ENCODE measurements around the gene SEC16A.
A peak's percentile ranks its signal among the peaks of the same experiment; 100 is the strongest.

Gene SEC16A

DNA sequence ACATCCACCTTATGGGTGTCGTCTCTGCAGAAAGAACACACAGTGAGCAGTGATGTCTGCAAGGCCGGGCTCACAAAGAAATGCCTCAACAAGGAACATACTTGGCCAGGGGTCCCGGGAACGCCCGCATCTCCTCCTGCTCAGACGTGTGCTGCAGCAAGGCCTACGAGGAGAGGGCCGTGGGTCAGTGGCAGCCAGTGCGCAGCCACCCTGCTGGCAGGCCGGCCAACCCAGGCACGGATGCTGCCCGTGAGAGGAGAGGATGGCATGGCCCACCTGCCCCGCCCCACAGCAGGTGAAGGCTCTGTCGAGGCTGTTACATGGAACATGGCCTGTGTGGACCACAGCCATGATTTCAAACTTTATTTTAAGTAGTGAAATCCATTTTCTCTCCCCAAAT lies 19.3 kb downstream of the SEC16A start:
- no peak for DNase-seq (ENCODE audit: low read depth in 2 of 2)

DNA sequence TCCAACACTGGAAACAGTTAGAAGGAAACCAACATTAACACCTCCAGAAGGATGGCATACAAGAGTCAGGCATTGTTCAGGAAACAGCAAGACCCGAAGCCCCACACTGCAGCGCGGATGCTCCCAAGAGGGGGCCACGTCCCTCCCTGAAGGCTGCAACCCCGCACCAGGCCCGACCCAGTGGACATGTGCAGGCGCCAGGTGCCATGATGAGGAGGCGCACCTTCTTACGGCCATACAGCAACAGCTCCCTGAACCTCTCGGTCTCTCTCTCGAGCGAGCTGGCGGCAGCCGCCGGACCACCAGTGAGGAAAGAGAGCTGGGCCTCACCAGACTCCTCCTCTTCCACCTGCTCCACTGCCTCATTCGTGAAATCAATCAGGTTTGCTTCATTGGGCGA lies 20.2 kb downstream of the SEC16A start:
- DNase-seq (ENCODE audit: low read depth in 2 of 2), result no peak

DNA sequence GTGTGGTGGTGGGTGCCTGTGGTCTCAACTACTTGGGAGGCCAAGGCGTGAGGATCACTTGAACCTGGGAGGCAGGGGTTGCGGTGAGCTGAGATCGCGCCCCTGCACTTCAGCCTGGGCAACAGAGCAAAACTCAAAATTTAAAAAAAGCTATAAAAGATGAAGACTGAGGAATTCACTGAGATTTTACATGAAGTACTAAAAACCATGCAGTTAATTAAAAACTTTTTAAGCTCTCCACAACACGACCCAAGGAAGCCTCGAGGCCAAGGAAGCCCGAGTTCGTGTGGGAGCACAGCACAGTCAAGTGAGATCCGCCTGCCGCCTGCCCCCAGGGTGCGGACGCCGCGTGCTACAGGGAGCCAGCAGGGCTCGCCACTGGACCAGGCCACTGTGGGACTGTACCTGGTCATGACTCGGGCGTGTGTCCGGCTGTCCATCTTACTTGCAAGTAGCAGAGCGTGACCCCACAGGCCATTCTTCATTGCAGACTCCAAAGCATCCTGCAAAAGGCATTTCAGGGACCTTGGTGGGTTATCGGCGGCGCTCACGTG lies 22.0 kb downstream of the SEC16A start:
- DNase-seq (ENCODE audit: low read depth in 2 of 2), result no peak

DNA sequence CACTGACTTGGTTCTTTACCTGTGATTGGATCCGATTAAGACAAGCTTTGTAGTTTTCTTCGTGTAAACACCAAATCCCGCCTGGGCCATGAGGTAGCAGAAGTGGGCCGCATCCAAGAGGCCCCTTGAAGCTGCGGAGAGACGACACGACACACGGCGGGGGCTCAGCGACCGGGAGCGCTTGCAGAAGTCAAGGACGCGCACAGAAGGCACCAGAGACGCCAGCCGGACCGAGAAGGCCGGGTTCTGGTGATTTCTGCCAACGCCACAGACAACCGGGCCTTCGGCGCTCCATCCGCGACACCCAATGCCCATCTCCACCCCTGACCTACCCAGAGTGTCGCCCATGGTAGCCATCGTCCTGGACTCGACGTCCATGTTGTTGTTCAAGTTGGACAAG lies 23.4 kb downstream of the SEC16A start:
- no peak for DNase-seq (ENCODE audit: low read depth in 2 of 2)

DNA sequence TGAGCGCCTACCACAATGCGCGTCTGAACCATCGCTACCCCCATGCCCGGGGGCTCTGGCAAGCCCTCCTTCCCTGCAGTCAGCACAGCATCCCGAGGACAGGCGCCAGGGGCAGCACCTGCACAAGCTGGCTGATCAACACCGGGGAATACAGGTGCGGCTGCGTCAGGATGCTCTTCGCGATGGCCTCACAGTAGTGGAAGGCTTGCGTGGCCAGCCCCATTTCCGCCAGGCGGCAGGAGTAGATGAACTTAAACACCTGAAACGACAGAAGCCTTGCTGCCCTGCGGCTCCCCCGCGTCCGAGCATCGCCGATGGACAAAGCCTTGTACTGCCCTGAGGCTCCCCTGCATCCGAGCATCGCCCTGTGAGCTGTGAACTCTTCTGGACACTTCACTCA lies 25.5 kb downstream of the SEC16A start:
- DNase-seq (ENCODE audit: low read depth in 2 of 2), result no peak

DNA sequence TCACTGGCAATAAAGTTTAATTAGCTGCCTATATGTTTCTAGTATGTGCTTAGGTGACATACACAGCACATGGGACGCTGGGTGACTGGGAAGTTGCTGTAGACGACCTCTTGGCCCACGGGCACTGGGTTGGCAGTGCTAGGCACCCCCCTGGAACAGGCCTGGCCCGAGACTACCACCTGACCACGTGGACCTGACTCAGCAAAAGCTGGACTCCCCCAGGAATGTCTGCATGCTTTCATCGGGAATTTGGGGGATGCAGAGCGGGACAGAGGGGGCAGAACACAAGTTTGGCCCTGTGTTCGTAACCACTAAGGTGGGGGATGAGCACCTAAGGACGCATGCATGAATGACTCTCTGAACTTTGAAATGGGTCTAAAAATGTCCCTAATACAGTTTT lies 26.6 kb downstream of the SEC16A start:
- DNase-seq (ENCODE audit: low read depth in 2 of 2), result no peak

DNA sequence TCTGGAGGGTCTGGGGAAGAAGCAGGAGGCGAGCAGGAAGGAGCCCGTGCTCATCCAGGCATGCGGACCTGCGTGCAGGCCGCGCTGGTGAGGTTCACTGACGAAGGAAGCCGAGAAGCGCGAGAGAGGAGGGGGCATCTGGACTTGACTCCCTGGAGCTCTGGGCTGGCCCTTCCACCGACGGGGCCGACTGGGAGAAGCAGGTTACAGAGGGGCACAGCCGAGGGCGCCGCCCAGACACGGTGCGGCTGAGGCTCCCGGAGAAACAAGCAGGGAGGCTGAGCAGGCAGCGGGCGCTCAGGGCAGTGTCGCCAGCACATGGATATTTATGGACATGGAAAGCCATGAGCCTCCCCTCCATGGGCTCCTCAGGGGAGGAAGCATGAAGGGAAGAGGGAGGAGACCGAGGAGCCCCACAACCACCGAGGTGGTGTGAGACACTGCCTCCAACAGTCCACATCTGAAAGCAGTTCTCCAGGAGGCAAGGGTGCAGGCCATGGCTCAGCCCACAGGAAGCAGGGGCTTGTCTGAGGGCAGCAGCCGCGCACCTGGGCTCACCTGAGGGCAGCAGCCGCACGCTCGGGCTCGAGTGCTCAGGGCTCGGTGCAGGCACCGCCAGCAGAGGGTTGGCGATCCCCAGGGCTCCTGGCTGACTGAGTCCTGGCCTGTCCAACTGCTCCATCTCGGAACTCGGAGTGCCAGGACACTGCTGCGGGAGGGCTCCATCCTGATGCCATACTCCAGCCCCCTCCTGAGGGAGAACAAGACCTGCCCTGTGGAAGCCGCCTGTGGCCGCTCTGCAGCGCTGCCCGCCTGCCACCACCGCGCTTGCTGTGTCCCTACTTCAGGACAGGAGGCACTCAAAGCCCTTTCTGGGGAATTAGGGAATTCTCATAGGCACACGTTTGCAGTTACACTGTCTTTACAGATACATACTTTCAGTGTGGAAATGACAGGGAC lies 27.5 kb downstream of the SEC16A start:
- DNase-seq (ENCODE audit: low read depth in 2 of 2), result no peak

DNA sequence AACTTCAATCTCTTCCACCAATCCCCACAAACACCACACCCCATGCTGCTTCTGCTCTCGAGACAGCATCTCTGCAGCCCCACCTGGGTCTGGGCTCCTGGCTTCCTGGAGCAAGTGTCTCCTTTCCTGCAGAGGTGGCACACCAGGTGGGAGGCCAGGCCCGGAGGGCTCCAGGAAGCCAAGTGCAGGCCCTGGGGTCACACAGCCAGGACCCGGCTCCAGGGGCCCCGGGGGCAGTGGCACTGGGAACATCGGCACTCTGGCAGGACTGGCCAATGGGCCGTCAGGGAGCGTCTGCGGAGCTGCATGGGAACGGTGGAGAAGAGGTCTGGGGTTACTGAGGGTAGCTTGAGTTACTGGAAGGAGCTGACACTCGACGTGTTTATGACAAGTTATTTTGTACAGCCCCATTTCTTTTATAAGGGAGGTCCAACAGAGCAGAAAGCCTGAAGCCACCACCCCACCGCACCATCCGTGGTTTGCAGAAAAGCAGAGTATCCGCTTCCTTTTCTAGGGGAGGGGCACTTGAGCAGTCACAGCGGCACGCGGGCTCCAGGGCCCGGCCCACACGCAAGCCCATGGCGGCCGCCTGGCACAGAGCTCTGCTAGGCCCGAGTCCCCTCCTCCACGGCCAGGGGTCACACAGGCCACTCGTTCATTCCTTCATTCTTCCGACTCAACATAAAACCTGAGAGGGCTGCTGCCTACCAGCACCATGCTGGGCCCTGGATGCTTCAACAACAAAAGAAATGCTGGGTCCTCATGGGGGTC lies 28.6 kb downstream of the SEC16A start:
- no peak for DNase-seq (ENCODE audit: low read depth in 2 of 2)

DNA sequence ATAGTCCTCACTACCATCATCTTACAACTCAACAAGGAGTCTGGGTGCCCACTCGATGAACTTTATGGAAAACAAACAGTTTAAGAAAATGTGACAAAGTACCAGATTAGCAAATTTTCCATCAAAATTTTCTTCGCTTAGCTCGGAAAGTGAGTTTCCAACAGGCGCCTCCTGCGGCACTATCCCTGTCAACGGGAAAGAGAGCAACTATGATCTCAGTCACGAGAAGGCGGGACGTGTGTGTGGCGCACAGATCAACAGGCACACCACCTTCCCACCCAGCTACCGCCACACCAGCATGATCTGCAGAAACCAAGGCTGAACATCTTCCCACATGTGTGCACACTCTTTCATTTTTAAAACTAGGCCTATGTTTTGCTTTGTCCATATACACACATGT lies 29.5 kb downstream of the SEC16A start:
- no peak for DNase-seq (ENCODE audit: low read depth in 2 of 2)

DNA sequence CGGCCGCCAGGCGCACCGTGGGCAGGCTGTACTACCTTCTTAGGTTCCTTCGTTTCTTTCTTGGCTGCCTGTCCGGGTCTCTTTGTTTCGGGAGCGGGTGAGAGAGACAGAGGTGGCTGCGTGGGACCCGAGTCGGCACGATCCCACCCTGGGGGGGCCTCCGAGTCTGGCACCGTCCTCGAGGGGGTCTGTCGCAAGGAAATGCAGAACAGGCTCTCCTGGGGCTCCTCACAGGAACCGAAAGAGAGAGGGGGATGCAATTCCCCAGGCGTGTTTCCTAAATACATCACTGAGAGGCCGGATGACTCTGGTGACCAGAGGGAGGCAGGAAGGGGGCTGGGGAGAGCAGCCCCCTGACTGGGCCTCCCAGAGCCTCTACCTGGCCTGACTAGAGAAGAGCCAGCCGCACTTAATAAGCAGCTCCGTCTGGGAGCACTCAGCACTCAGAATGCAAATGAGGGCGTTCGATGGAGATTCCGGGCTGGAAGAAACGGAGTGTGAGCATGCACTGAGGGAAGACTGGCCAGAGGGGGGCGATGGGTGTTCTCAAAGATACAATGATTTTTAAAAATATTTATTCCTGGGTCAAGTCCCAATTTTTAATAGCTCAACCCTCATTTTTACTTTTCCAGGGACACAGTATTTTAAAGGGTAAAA lies 31.5 kb downstream of the SEC16A start:
- DNase-seq (ENCODE audit: low read depth in 2 of 2), result no peak

DNA sequence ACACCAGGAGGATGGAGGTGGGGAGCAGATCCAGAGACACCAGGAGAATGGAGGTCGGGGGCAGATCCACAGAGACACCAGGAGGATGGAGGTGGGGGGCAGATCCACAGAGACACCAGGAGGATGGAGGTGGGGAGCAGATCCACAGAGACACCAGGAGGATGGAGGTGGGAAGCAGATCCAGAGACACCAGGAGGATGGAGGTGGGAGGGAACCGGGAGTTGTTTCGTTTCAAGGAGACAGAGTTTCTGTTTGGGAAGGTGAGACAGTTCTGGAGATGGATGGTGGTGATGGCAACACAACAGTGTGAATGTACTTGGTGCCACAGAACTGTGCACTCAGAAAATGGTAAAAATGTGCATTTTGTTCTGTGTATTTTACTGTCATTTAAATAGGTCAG lies 34.2 kb downstream of the SEC16A start:
- no peak for DNase-seq (ENCODE audit: low read depth in 2 of 2)

DNA sequence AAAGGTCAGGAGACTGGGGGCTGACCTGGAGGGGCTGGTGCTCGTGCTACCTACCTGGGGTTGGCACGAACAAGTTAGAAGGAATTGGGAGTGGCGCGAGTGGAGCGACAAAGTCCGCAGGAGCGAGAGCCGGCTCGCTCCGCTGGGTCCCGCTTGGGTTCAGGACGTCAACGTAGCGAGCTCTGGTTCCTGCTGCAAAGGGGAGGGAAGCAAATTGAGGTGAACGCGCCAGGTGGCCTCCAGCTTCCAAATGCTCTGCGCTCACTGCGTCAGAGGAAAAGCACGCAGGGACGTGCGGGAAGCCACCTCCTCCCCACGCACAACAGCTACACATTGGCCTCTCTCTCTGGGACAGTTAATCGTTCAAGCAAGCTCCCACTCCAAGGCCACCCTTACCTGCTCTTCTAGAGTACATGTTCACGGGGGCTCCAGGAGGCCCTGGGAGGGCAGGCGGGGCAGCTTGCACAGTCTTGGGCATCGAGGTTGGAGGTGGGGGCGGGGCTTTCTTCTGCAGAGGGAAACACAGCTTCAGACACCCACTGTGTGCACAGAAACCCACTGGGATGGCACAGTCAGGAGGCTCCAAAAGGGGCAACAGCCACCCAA lies 35.6 kb downstream of the SEC16A start:
- no peak for DNase-seq (ENCODE audit: low read depth in 2 of 2)

DNA sequence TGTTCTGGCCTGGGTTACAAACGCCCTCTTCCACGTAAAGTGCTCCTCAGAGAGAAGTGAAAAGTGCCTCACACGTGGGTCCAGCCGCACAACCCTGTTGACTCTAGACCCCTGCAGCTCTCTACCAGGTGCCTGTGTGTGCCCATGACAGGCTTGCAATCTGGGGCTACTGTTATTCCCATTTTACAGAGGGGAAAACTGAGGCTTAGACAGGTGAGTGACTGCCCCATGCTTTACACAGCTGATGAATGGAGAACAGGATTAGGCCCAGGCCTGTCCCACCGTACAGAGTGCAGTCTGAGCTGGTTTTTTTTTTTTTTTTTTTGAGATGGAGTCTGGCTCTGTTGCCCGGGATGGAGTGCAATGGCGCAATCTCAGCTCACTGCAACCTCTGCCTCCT lies 37.0 kb downstream of the SEC16A start:
- no peak for DNase-seq (ENCODE audit: low read depth in 2 of 2)

DNA sequence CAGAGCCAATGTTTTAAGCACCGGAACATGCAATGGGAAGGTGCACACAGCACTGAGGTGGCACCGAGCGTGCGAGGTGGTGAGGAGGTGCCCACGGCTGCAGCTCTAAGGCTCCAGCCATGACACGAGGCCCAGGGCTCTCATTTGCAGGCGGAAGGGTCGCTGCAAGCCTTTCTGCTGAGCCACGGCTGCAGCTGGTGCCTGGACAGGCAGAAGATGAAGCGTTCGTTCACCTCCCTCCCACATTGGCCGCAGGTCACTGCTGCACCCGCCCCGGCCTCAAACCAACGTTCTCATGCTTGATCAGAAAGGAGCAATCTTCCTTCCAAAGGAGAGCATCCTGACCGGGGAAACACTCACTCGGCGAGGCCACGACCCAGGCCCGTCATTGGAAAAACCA lies 38.7 kb downstream of the SEC16A start:
- DNase-seq (ENCODE audit: low read depth in 2 of 2), result no peak

DNA sequence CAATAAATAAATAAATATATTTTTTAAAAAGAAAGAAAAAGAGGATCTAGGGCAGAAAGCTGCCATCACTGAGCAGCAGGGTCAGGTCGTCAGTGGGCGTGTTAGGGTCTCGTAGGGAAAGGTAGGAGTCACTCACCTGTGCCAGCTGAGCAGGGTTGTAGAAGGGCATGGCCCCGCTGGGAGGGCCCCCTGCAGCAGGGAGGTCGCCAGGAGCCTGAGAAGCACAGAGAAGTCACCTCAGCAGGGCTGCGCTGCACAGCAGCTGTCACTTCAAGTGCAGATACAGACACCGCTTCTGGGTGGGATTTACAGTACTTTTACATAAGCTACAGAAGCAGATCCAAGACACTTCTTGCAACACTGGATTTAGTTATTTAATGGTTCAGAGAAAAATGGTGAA lies 39.2 kb downstream of the SEC16A start:
- DNase-seq (ENCODE audit: low read depth in 2 of 2), result no peak

DNA sequence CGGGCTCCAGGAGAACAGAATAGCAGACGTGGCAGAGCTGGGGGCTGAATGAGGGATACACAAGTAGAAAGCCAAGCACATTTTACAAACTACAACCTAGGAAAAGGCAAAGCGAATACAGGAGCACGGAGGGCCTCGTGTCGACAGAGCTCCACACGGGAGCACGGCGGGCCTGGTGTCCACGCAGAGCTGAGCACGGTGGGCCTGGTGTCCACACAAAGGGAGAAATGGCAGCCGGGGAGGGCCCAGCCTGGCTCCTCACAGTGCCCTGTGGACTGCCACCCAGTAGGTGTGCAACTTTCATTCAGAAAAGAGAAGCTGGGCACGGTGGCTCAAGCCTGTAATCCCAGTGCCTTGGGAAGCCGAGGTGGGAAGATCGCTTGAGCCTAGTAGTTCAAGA lies 39.8 kb downstream of the SEC16A start:
- DNase-seq (ENCODE audit: low read depth in 2 of 2), result no peak

DNA sequence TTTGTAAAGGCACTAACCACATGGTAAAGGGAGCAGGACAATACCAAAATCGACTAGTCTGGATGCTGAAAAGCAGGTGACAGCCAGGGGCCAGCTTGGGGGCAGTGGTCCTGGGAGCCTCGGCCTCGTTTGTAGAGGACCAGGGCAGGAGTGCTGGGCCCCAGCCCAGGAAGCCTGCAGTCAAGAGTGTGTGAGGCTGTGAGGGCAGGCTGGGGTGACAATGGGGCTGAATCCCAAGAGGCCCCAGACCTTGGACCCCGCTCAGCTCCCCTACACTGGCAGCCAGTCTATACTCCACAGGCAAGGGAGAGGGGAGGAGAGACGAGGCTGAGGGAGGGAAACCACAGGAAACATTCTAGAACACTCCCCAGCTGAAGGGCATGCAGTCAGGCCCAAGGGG lies 40.6 kb downstream of the SEC16A start:
- DNase-seq (ENCODE audit: low read depth in 2 of 2), result no peak

DNA sequence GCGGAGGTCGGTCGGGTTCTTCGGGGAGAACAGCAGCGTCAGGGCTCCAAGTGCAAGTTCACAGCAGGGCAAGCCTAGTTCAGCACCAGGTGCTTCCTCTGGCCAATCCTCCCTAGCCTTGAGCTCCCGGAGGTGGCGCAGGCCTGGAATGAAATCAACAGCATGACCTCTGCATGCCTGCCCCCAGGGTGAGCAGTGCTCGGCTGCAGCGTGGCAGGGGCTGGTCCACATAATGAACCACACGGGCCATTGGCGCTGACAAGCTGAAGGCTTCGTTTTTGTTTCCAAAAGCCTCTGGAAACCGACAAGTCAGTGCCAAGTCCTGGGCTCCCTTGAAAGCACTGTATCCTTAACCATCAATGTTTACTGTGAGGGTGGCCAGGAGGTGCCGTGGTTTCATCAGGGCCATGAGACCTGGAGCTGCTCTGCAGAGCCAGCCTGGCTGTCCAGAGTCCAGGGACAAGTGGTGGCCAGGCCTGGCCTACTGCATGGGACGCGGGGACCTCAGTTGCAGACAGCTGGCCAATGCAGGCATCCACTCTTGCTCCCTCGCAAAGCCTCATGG lies 41.1 kb downstream of the SEC16A start:
- DNase-seq (ENCODE audit: low read depth in 2 of 2), result no peak

DNA sequence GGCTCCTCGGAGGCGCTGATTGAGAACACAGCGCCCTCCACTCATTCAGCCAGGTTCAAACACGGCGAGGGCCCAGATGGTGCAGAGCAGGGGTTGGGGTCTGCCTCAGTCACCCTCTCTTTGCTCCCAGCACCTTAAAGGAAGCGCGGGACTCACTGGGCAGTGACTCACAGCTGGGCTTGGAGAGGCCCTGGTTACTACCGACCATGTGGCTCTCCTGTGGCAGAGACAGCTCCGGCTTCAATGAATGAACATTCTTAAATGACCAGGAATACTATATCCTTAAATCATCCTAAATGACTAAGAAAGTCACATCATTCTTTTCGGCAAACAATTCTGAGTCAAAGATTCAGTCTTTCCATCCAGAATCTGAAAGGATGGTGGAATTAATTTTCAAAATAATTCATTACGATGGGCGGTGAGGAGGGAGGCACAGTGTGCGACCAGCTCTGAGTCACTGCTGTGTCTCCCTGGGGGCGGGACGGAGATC lies 41.6 kb downstream of the SEC16A start:
- no peak for DNase-seq (ENCODE audit: low read depth in 2 of 2)

DNA sequence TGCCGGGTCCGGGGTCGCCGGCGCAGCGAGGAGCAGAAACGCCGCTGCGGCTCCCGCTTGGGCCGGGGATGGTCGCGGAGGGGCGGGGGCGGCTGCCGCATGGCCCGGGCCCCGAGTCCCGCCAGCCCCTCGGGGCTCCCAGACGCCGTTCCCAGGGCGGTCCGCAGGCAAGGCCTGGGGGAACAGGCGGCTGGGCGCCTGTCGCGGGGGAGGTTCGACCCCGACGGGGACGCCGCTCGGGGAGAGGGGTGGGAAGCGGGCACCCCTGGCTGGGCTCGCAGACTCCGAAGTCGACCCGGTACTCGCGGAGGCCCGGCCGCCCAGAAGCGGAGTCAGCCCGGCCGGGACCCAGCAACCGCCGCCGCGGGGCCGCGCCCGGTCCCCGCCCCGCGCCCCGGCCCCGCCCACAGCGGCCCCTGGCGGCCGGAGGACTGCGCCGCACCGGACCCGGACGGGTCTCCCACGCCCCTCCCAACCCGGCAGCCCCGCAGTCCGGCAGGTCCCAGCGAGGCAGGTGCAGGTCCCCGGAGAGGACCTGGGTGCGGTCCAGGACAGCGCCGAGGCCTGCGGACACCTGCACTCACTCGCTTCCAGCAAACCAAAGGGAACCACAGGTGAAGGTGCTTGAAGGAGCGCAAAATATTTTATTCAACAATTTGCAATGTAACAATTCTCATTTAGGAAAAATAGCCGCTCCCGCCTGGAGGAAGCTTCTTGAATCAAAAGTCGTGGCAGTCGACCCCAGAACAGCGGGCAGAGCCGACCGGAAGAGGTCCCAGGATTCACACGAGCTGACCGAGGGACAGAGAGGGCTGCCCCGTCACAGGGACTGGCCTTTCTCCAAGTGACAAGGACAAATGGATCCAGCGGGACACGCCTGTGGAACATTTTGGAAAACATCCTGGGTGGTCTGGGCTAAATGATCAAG lies 43.1 kb downstream of the SEC16A start, which contains the start of gene INPP5E:
TSS of gene INPP5E (minus strand) at position 365 of the 928 bp plus-strand sequence. CDS start 426 bp downstream, outside the sequence.
- peak; percentile 47 to 62 for DNase-seq (ENCODE audit: low read depth in 2 of 2)

Measured in stimulated activated CD8-positive, alpha-beta memory T cell treated with anti-CD3 and anti-CD28 coated beads, Interleukin-15, amount 100 ng/mL, for 4 hours (primary cell).